DOHH2 (cell line): ENCODE measurements around the gene CHPF2.
A peak's percentile ranks its signal among the peaks of the same experiment; 100 is the strongest.

Experiments
- H3F3A ChIP-seq: fragments of 200-600 bp; sonication (generic), shearing (Covaris generic); 2 replicates; pipeline ENCODE4 v1.6.0; 2016; ENCODE audit warnings: antibody characterized with exemption, mild to moderate bottlenecking; ENCODE audit not compliant: control insufficient read depth, insufficient read depth
- H3K27ac ChIP-seq: fragments of 200-600 bp; sonication (generic); 2 replicates; pipeline ENCODE4 v1.5.1; 2014; ENCODE audit warnings: low read depth, mild to moderate bottlenecking, low read length, moderate library complexity
- H3K27me3 ChIP-seq: fragments of 200-600 bp; sonication (generic); 2 replicates; pipeline ENCODE4 v1.6.1; 2014; ENCODE audit warnings: mild to moderate bottlenecking, low read length, mixed read lengths; ENCODE audit not compliant: control insufficient read depth
- H3K36me3 ChIP-seq: fragments of 200-600 bp; sonication (generic); 2 replicates; pipeline ENCODE4 v1.6.1; 2014; ENCODE audit warnings: mild to moderate bottlenecking, low read length, moderate library complexity, mixed read lengths; ENCODE audit not compliant: control insufficient read depth
- H3K4me1 ChIP-seq: fragments of 200-600 bp; sonication (generic); 2 replicates; pipeline ENCODE4 v1.6.1; 2014; ENCODE audit warnings: mild to moderate bottlenecking, low read length, mixed read lengths; ENCODE audit not compliant: control insufficient read depth
- H3K4me2 ChIP-seq: fragments of 200-600 bp; sonication (generic); 2 replicates; pipeline ENCODE4 v1.6.0; 2014; ENCODE audit warnings: mild to moderate bottlenecking, low read length, moderate library complexity
- H3K4me3 ChIP-seq: fragments of 200-600 bp; sonication (generic); 2 replicates; pipeline ENCODE4 v1.5.1; 2014; ENCODE audit warnings: mild to moderate bottlenecking, low read length, mixed read lengths
- H3K79me2 ChIP-seq: fragments of 200-600 bp; sonication (generic); 2 replicates; pipeline ENCODE4 v1.6.1; 2014; ENCODE audit warnings: mild to moderate bottlenecking, low read length, mixed read lengths; ENCODE audit not compliant: control insufficient read depth
- H3K9me2 ChIP-seq: fragments of 200-600 bp; sonication (generic); replicated peaks from 2 replicates; pipeline ENCODE4 v1.6.1; 2014; ENCODE audit warnings: mild to moderate bottlenecking, low read length, mixed read lengths; ENCODE audit not compliant: control insufficient read depth
- H3K9me3 ChIP-seq: fragments of 200-600 bp; sonication (generic); 2 replicates; pipeline ENCODE4 v1.6.1; 2014; ENCODE audit warnings: antibody characterized with exemption, low read length, mixed read lengths; ENCODE audit not compliant: control insufficient read depth, insufficient read depth
- H4K20me1 ChIP-seq: fragments of 200-600 bp; sonication (generic); 2 replicates; pipeline ENCODE4 v1.6.0; 2014; ENCODE audit warnings: low read depth, mild to moderate bottlenecking, antibody characterized with exemption, low read length, moderate library complexity; ENCODE audit not compliant: control insufficient read depth, insufficient read depth
- EZH2phosphoT487 ChIP-seq: fragments of 200-600 bp; sonication (generic); IDR thresholded peaks from 2 replicates; pipeline ENCODE4 v1.6.1; 2017; ENCODE audit warnings: borderline replicate concordance, mild to moderate bottlenecking, antibody characterized with exemption, low read length, moderate library complexity, mixed read lengths
- TF ChIP-seq, protein P1 (sequence below): fragments of 200-600 bp; sonication (generic); IDR thresholded peaks from one replicate; pipeline ENCODE4 v1.5.1; 2014; ENCODE audit warnings: antibody characterized with exemption, mild to moderate bottlenecking, low read depth, low read length; ENCODE audit not compliant: poor library complexity, severe bottlenecking

The CHPF2 gene

DNA sequence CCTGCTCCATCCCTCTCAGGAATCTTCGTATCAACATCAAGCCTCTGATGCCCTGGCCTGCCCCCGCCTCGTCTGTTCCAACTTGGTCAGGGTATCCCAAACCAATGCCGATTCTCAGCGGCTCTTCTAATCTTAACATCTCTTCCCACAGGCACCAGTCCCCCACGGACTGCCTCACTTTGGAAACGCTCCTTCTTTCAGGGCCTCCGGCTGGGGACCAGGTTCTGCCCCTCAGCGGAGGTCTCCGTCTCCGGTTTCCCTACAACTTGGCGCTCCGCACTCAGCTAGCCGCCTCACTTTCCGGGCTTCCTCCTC is 5.8 kb upstream of the CHPF2 start:
- no peak for TF ChIP-seq EZH2phosphoT487
- TF ChIP-seq, protein P1, sequence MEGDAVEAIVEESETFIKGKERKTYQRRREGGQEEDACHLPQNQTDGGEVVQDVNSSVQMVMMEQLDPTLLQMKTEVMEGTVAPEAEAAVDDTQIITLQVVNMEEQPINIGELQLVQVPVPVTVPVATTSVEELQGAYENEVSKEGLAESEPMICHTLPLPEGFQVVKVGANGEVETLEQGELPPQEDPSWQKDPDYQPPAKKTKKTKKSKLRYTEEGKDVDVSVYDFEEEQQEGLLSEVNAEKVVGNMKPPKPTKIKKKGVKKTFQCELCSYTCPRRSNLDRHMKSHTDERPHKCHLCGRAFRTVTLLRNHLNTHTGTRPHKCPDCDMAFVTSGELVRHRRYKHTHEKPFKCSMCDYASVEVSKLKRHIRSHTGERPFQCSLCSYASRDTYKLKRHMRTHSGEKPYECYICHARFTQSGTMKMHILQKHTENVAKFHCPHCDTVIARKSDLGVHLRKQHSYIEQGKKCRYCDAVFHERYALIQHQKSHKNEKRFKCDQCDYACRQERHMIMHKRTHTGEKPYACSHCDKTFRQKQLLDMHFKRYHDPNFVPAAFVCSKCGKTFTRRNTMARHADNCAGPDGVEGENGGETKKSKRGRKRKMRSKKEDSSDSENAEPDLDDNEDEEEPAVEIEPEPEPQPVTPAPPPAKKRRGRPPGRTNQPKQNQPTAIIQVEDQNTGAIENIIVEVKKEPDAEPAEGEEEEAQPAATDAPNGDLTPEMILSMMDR: no peak
- no peak overlapping the region for H3K27ac ChIP-seq

DNA sequence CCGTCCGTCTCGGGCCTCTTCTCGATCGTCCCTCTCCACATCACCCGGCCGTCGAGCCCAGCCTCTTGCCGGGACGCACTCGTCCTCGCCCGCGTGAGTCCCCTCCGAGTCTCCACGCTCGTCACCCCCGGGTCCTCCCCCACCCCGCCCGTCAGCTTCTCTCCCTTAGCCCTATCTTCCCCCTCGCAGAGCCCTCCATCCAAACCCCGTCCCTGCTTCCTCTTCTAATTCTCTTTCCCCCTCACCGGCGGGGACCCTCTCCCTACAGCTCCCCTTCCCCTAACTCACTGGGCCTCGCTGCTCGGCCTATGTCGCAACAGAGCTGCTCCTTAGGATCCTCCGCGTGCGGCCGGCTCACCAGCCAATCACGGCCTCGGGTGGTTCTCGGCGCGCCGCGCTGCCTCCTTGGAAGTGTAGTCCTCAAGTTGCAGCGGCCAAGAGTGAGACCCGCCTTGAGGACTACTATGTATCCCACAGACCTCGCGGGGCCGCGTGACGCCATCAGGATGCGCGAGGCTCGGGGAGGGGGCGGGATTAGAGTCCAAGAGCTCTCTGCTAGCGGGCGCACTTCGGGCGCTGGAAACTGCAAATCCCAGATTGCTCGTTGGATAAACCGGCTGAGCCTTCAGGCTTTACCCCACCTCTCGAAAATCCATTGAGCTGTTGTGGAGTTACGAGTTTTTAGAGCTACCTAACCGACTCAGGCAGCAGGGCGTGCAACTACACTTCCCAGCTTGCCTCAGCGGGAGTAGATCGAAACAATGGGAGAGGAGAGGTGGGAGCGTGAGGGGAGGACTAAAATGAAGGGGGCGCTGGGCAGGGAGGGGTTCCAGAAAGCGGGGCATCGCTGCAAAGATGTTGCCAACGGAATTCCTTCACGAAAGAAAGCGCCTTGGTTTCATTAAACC is 5.2 kb upstream of the CHPF2 start, which contains the start of gene ABCF2:
TSS of gene ABCF2 (minus strand) at position 331 of the 908 bp plus-strand sequence. CDS start 747 bp downstream, outside the sequence.
- H3K4me3 ChIP-seq: peak within 1 kb of the TSS; percentile 75
- peaks cover 13% of the 10 kb centered on the region; the same call in 1 of the 2 replicates for H4K20me1 ChIP-seq
- H3K36me3 ChIP-seq: peaks cover 41% of the 10 kb centered on the region
- peaks cover 37% of the 10 kb centered on the region for H3K79me2 ChIP-seq
- no peaks in the 10 kb centered on the region for H3K27me3 ChIP-seq
- H3K9me2 ChIP-seq: no peaks in the 10 kb centered on the region
- H3K27ac ChIP-seq: 0 out of 2 replicates have a peak within 1 kb of the TSS, but pooled peaks have one; percentile 6
- H3F3A ChIP-seq: peaks cover 4% of the 10 kb centered on the region; the same call in 1 of the 2 replicates
- no peaks in the 10 kb centered on the region for H3K9me3 ChIP-seq
- TF ChIP-seq EZH2phosphoT487: no peak
- TF ChIP-seq, protein P1: peak; percentile 30
- peaks cover 31% of the 10 kb centered on the region for H3K4me1 ChIP-seq
- H3K4me2 ChIP-seq: peak within 1 kb of the TSS; percentile 90

More for the DNA sequence above, 5.8 kb upstream of the CHPF2 start:
- Histone ChIP-seq H4K20me1 (peaks cover 13% of the 10 kb centered on the region; the same call in 1 of the 2 replicates), H3K36me3 (peaks cover 46% of the 10 kb centered on the region), H3K4me1 (peaks cover 25% of the 10 kb centered on the region), H3K27me3 (no peaks in the 10 kb centered on the region), H3F3A (peaks cover 4% of the 10 kb centered on the region; the same call in 1 of the 2 replicates), H3K9me2 (no peaks in the 10 kb centered on the region), H3K79me2 (peaks cover 35% of the 10 kb centered on the region), H3K4me3 (peak overlapping the region; percentile 75), H3K4me2 (peak overlapping the region; percentile 90), H3K9me3 (no peaks in the 10 kb centered on the region)

DNA sequence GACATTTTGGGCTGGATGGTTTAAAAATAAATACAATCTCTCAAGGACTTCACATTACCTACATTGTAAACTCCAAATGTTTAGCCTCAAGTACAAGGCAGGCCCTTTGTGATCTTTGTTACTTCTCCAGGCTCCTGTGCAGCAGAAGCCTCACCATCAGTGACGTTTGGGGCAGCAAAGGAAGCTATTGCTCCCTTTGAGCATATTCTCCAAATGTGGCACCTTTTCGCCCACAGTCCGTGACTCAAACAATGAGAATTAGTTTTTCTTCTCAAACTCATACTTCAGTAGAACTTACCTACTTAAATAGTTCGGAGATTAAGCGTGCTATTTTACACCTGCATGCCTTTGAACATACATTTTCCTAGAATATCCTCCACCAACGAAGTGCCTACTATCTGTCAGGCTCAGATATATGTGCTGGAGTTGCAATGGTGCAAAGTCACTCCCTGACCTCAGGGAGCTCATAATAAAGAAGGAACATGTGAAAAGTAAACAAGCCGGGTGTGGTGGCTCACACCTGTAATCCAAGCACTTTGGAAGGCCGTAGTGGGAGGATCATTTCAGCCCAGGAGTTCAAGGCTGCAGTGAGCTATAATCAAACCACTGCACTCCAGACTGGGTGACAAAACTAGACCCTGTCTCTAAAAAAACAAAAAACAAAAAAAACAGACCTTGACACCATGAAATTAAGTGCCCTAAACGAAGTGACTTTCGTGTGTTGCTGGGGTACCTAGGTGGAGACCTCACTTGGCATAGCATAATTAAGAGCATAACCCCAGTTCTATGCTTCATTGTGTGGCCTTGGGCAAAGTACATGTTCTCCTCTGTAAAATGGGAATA is 4.0 kb upstream of the CHPF2 start:
- TF ChIP-seq, protein P1: no peak
- TF ChIP-seq EZH2phosphoT487: no peak
- no peak overlapping the region for H3K27ac ChIP-seq

More for the DNA sequence above, 4.0 kb upstream of the CHPF2 start:
- peaks cover 46% of the 10 kb centered on the region for H3K79me2 ChIP-seq
- H3K36me3 ChIP-seq: peaks cover 35% of the 10 kb centered on the region
- H3K9me3 ChIP-seq: no peaks in the 10 kb centered on the region
- no peaks in the 10 kb centered on the region for H3K27me3 ChIP-seq
- peaks cover 4% of the 10 kb centered on the region; the same call in 1 of the 2 replicates for H3F3A ChIP-seq
- peak overlapping the region; percentile 75 for H3K4me3 ChIP-seq
- peaks cover 18% of the 10 kb centered on the region; the same call in 1 of the 2 replicates for H4K20me1 ChIP-seq
- peaks cover 33% of the 10 kb centered on the region for H3K4me1 ChIP-seq
- H3K4me2 ChIP-seq: peak overlapping the region; percentile 90
- no peaks in the 10 kb centered on the region for H3K9me2 ChIP-seq
